IMR-90 (cell line): Measurements from ENCODE around the gene TENM4.

Source experiments
- BHLHE40 ChIP-seq: fragments of 150-350 bp; IDR thresholded peaks from 2 replicates; pipeline ENCODE4 v1.6.1; 2016; ENCODE audit warnings: mild to moderate bottlenecking, low read depth, low read length
- CEBPB ChIP-seq: IDR thresholded peaks from 2 replicates; pipeline ENCODE4 v1.6.1; 2012; ENCODE audit warnings: low read depth, low read length, improper control_type of control experiment
- CTCF ChIP-seq: conservative IDR thresholded peaks from 2 replicates; pipeline ENCODE4 v1.5.1; 2012; ENCODE audit warnings: mild to moderate bottlenecking, low read depth, low read length, improper control_type of control experiment
- POLR2A ChIP-seq: IDR thresholded peaks from 2 replicates; pipeline ENCODE4 v1.6.1; 2012; ENCODE audit warnings: mild to moderate bottlenecking, low read depth, low read length

GRCh38 chr11:79358258-79358657 lies 82.6 kb downstream of the TENM4 start:
- TF ChIP-seq CTCF (no peak), POLR2A (no peak), CEBPB (no peak), BHLHE40 (no peak)
